GM10266 (cell line): Measurements from ENCODE around the gene GALNT10.

ENCODE experiments used
- DNase-seq: peaks from one replicate; pipeline ENCODE4 v3.0.0; 2012; ENCODE audit errors: extremely low spot score
- CTCF ChIP-seq: IDR thresholded peaks from 2 replicates; pipeline ENCODE4 v1.5.1; 2012; ENCODE audit warnings: mild to moderate bottlenecking, low read depth; ENCODE audit not compliant: control insufficient read depth, insufficient read depth; ENCODE audit errors: missing control alignments

The GALNT10 gene

GRCh38 chr5:154157483-154158378, 32.8 kb upstream of the GALNT10 start:
- no peak for DNase-seq
- TF ChIP-seq CTCF: peak; percentile 55

GRCh38 chr5:154158379-154158737, 32.2 kb upstream of the GALNT10 start:
- no peak for DNase-seq
- TF ChIP-seq CTCF: no peak

GRCh38 chr5:154159343-154159742, 31.2 kb upstream of the GALNT10 start:
- no peak for DNase-seq
- TF ChIP-seq CTCF: no peak

GRCh38 chr5:154162539-154163151, 27.9 kb upstream of the GALNT10 start:
- TF ChIP-seq CTCF: no peak
- no peak for DNase-seq

DNA sequence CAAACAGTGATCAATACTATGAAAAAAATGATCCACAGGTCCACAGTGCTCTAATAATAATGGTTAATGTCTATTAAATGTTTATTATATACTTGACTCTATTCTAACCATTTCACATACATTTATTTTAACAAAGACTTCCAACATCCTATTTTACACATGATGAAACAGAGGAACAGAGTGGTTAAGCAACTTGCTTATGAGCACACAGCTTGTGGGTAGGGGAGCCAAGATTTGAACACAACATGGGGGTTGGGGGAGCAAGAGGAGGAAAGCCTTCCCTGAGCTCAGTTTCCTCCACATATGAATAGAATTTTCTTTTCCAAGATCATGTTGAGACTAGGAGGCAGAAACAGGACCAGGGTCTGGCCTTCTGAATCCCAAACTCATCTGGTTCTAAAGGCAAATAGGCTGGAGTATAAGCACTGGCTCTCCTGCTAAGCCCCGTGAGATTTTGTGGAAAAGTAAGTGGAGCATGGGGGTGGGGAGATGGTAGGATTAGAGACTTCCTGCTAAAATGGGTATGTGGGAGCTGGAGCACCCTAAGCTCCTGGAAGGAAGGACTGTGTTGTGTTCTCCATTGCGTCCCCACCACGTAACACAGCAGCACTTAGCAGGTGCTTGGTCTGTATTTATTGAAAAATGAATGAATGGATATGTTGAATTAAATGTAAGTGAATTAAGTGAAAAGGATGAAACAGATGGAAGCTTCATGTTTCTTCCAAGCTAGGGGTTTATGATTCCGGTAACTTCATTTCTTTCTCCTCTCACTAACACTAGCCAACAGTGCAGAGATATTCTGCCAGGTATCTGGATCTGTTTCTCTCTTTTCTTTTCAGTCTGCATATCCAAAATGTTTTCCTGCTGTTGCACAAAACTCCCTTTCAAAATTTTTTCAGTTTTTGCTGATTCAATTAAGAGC, 26.9 kb upstream of the GALNT10 start:
- no peak for DNase-seq
- TF ChIP-seq CTCF: no peak

GRCh38 chr5:154164249-154164581, 26.3 kb upstream of the GALNT10 start:
- TF ChIP-seq CTCF: no peak
- DNase-seq: no peak
